GM19328 (cell line): ENCODE measurements around the gene ZNF235.
"Not testable (repeated sequence)": the region's sequence is repeated elsewhere in the genome, so short reads cannot be mapped to it uniquely, and the experiment has no call there.

ENCODE experiments used
- ATAC-seq: cut with Tn5 transposase; IDR thresholded peaks from one replicate; pipeline ENCODE4 v1.9.1; 2021; ENCODE audit warnings: mild to moderate bottlenecking, moderate library complexity; ENCODE audit not compliant: unreplicated experiment

The ZNF235 gene

DNA sequence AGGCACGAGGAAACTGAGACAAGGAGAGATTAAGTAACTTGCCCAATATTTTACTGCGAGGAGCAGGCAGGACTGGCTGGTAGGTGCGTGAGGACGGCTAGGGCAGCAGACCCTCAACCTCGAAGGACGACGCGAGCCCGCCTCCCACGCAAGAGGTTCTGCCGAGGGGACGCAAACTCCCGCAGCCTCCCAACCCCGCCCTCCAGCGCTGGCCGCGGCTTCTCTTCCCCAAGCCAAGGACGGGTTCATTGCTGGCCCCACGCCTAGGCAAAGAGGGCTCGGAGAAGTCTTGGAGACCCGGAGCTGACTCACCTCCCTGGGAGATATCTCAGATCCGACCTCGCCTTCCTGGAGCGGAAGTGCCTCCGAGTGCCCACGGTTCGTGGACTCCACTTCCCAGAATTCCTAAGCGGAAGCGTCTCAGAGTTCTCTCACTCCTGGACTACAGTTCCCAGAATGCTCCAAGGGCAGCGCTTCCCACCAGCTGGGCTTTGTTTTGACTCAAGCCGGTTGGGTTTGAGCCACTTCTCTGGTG is at the start of gene ZNF235:
Gene ZNF235 (minus strand): TSS at position 367 of the 535 bp plus-strand sequence. CDS start 1,621 bp downstream, outside the sequence.
- ATAC-seq = peak; percentile 91

DNA sequence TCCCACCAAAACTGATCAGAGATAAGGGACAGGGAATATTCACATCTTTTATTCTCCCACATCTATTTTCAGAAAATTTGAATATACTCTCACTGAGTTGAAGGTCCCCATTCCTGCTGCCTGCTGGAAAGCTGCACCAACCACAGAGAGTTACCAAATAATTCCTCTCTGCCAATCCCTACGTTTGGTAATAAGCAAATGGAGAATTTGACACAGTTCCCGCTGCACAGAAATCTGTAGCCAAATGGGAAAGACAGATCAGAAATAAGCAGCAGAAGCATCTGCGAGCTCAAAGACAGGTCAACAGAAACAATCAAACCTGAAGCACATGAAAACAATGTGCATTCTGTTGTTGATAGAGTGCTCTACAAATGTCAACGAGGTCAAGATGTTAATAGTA is 41.7 kb upstream of the ZNF235 start:
- no peak for ATAC-seq

DNA sequence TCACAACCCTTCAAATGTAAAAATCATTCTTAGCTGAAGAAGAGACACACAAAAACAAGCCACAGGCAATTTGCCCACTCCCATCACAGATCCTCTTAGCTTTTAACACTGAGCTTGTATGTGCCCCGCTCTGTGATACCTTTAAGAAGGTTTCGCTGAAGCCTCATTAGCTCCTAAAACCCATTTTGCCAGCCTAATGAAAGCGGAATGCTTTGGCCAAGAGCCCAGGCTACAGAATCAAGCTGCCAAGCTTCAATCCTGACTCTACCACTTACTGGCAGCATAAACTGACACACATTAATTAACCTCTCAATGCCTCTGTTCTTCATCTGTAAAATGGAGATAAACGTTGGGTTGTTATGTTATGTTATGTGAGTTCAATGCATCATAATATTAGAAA is 41.1 kb upstream of the ZNF235 start:
- ATAC-seq = no peak

DNA sequence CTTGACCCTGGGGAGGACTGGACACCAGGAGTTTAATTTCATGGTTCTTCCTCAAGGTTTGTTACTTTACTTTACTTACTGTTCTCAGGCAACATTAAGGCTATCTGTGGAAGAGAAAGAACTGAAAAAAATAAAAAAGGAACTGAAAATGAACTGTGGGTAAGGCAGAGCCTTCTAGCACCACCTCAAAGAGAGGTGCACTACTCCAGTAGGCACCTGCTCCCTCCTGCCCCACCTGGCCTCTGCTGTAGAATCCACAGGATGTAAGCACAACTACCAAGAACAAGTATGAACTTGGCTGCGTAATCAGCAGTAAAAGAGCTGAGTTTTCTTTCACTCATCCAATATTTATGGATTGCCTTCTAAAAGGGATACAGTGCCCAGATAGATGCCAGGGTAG is 39.4 kb upstream of the ZNF235 start:
- no peak for ATAC-seq

DNA sequence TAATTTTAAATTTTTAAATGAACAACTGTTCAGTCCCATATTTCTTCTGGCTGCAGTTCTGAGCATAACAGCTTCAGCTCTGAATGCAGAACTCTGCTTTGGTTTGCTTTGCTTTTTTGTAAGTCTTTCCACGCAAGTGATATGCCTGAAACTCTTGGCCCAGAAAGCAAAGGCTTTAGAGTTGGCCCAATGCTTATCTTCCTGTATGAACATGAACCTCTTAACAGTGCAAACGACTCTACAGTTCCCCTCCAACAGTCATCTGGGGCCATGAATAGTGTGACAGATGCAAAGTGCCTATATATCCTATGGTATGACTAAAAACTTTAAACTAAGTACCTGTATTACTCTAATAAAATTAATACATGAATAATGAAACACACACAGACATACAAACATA is 37.0 kb upstream of the ZNF235 start:
- ATAC-seq = no peak

DNA sequence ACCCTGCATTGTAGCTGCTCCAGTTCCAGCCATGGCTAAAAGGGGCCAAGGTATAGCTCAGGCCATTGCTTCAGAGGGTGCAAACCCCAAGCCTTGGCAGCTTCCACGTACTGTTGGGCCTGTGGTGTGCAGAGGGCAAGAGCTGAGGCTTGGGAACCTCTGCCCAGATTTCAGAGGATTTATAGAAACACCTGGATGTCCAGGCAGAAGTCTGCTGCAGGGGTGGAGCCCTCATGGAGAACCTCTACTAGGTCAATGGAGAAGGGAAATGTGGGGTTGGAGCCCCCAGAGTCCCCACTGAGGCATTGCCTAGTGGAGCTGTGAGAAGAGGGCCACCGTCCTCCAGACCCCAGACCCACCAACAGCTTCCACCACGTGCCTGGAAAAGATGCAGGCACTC is 29.8 kb upstream of the ZNF235 start:
- not testable (repeated sequence) for ATAC-seq

DNA sequence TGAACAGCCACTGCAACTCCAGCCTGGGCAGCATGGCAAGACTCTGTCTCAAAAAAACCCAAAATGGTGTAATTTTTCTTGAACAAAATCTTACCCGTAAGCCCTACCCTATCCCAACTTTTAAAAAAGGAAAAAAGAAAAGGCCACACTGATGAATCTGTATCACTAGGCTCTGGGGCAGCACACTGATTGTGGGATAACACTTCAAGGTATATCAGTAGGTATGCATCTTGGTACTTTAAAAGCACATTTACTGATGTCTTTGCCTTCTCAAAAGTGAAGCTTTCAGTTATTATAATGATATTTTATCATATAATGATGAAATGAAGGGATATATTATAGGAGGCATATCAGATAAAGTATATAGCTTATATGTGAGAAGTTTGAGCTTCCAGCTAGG is 27.3 kb upstream of the ZNF235 start:
- ATAC-seq = no peak

DNA sequence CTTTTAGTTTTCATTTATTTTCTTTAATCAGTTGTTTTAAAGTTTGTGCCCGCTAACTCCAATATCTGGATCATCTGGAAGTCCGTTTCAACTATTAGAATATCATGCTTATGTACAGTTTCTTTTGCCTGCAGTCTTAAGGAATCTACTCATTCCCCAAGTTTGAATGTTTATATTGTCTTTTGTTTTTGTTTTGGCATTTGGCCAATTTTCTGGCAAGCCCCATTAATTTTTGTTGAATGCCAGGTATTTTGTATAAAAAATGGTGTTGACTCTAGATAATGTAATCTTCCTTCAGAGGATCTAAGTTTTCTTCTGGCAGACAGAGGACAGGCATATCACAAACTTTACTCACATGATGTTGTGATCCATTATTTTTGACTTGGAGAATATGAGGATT is 11.1 kb upstream of the ZNF235 start:
- ATAC-seq = no peak

DNA sequence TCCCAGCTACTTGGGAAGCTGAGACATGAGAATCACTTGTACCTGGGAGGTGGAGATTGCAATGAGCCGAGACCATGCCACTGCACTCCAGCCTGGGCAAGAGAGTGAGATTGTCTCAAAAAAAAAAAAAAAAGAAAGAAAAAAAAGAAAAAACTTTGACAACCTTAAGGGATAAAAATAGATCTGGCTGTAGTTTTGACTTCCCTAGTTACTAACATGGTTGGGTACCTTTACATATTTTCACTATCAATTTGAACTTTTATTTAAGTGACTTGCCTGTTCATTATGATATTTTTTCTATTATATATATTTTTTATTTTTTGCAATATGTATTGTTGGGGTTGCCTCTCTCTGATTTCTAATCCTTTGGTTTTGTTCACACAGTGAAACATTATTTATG is 8.4 kb upstream of the ZNF235 start:
- ATAC-seq = no peak

GRCh38 chr19:44308011-44308410 is 3.2 kb upstream of the ZNF235 start:
- no peak for ATAC-seq

GRCh38 chr19:44306283-44306682 is 1.5 kb upstream of the ZNF235 start:
- no peak for ATAC-seq

DNA sequence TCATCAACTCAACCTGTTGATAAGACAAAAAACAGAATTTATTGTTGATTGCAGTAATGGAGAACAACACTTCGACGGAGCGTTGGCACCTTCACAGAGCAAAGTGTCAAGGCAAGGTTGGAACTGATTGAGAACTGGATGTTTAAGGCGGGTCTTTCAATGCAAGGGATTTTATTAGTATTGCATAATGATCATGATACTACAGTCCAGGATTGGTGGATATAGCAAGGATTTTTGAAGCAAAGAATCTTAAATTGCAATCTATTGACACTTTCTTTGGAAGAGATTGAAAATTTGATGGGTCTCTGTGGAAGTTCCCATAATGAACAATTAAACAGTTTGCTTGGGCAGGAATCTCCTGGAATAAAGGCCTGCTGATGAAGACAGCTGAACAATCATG is 632 bp upstream of the ZNF235 start:
- no peak for ATAC-seq

- ATAC-seq = no peak
These were observed 753 bp downstream of the ZNF235 start for GRCh38 chr19:44303976-44304568.

- ATAC-seq = no peak
These were observed 1.5 kb downstream of the ZNF235 start for GRCh38 chr19:44303320-44303719.

GRCh38 chr19:44284968-44285367 is 19.9 kb downstream of the ZNF235 start:
- ATAC-seq = no peak

DNA sequence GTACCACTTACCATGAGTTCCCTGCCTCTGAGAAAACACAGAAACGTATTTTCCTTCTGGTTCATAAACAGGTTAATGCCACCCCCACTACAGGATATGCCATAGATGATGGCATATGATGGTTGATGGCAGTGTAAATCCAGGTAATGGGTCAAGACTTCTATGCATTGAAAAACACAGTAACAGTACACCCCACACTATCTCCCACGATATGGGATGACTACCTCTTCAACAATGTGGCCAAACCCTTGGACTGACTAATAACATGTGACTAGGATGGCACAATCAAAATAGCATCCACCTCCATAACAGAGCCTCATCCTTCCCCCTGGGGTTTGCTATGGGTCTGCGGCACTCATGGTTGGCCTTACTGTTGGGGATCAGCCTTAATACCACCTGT is 22.0 kb downstream of the ZNF235 start:
- ATAC-seq = no peak

DNA sequence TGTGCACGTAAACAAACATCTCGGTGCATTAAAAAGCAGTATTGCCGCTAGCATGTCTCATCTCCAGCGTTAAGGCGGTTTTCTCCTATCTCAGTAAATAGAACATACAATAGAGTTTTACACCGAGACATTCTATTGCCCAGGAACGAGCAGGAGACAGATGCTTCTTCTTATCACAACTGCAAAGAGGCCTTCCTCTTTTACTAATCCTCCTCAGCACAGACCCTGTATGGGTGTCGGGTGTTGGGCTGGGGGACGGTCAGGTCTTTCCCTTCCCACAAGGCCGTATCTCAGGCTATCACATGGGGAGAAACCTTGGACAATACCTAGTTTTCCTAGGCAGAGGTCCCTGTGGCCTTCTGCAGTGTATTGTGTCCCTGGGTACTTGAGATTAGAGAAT is 23.9 kb downstream of the ZNF235 start:
- ATAC-seq = no peak

DNA sequence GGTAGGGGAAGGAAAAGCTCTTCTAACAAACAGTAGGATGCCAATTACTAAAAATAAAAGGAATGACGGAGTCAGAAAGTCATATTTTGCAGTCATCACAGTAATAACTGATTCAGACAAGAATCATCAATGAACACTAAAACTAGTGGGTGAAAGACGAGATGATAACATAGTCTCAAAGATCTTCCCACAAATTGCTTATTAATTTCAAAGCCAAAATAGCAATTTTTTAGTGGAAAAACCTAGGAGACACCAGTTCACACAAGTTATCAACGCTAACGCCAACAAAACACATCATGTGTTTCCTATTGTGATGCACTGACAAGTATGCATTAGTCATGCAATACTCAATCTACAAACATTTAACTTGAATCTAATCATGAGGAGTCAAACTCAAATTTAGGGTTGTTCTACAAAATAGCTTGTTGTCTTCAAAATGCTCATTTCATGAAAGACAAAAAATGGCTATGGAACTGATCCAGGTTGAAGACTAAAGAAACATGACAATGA is 26.6 kb downstream of the ZNF235 start:
- no peak for ATAC-seq

DNA sequence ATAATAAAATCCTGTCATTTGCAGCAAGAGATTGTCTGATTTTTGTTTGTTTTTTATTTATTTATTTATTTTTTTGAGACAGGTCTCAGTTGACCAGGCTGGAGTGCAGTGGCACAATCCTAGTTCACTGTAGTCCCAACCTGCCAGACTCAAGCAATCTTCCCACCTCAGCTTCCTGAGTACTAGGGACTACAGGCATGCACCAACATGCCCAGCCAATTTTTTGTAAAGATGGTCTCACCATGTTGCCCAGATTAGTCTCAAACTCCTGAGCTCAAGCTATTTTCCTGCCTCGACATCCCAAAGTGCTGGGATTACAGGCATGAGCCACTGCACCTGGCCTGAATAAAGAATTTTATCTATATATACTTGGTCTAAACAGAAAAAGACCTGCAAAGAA is 27.5 kb downstream of the ZNF235 start:
- ATAC-seq = no peak

GRCh38 chr19:44260695-44261446 is 44.0 kb downstream of the ZNF235 start:
- ATAC-seq = no peak

- no peak for ATAC-seq
These were observed 44.5 kb downstream of the ZNF235 start for GRCh38 chr19:44260343-44260681.

GRCh38 chr19:44258835-44259413 is 45.9 kb downstream of the ZNF235 start:
- ATAC-seq = no peak
